ENCODE results near the gene TMED4. TPM values are rescaled to one million over a fixed set of nuclear protein-coding genes. Genes with fewer than 3 reads are reported as not detected.

Gene TMED4
- polyA plus RNA-seq, 1 of the 3 experiments (the other 2 are of a cell fraction): 145 TPM

- no peak for DNase-seq
- ChIA-PET POLR2A (interaction anchor here (3.3 kb wide), 1 partner anchor 76 kb away, joined by 12 read pairs; the partner anchor contains the start of gene NUDCD3), CTCF (interaction anchor here (1.0 to 7.2 kb wide), 14 partner anchors 11 to 545 kb away, joined by 3 to 98 read pairs (median 10); partner anchors contain the start of genes DDX56, NPC1L1, NUDCD3 and TBRG4)
- Histone ChIP-seq H3K27me3 (ENCODE audit: insufficient read depth) (no peaks in the 10 kb centered on the region), H3K9me2 (no peaks in the 10 kb centered on the region), H3K36me3 (replicated peaks in 1 of 2; ENCODE audit: control insufficient read depth in 1 of 2, insufficient read depth in 2 of 2, low read length in 1 of 2) (peaks cover 46 to 74% of the 10 kb centered on the region in 2 experiments), H3K4me3 (ENCODE audit: low read depth in 2 of 2, low read length in 1 of 2) (no peak overlapping the region), H2AFZ (ENCODE audit: low read depth) (no peak overlapping the region), H3F3A (replicated peaks; ENCODE audit: insufficient read depth) (peaks cover 8% of the 10 kb centered on the region), H3K4me2 (no peak overlapping the region), H3K4me1 (ENCODE audit: control insufficient read depth in 1 of 2, insufficient read depth in 2 of 2, low read depth in 1 of 2, low read length in 1 of 2) (peaks cover 4 to 5% of the 10 kb centered on the region in 2 experiments; a peak in 2 of 4 replicates), H4K20me1 (ENCODE audit: insufficient read depth) (peaks cover 10% of the 10 kb centered on the region), H3K9ac (no peak overlapping the region), H3K9me3 (no peaks in the 10 kb centered on the region), H3K79me2 (ENCODE audit: insufficient read depth) (peaks cover 17% of the 10 kb centered on the region), H3K27ac (ENCODE audit: low read depth in 2 of 2, low read length in 1 of 2) (no peak overlapping the region)
- 95% methylated on average over 5 of the region's 5 CpGs for WGBS (ENCODE audit: low lambda C conversion rate)
- TF ChIP-seq ELF1 (IDR thresholded peaks at IDR 0.05) (no peak), RCOR1 (IDR thresholded peaks at IDR 0.05; ENCODE audit: low read length) (no peak), NRF1 (IDR thresholded peaks at IDR 0.05; ENCODE audit: low read depth, low read length) (no peak), FOXM1 (IDR thresholded peaks at IDR 0.05; ENCODE audit: low read depth) (no peak), YY1 (IDR thresholded peaks at IDR 0.05; ENCODE audit: low read depth) (no peak), CTCF (IDR thresholded peaks at IDR 0.05) (no peak)
These were observed 15.4 kb downstream of the TMED4 start for GRCh38 chr7:44566680-44567079.

- Histone ChIP-seq H2AFZ (ENCODE audit: low read depth) (no peak overlapping the region), H3K36me3 (replicated peaks in 1 of 2; ENCODE audit: control insufficient read depth in 1 of 2, insufficient read depth in 2 of 2, low read length in 1 of 2) (peaks cover 39 to 68% of the 10 kb centered on the region in 2 experiments), H3K9ac (no peak overlapping the region), H4K20me1 (ENCODE audit: insufficient read depth) (peaks cover 10% of the 10 kb centered on the region), H3K4me1 (ENCODE audit: control insufficient read depth in 1 of 2, insufficient read depth in 2 of 2, low read depth in 1 of 2, low read length in 1 of 2) (peaks cover 4 to 5% of the 10 kb centered on the region in 2 experiments; a peak in 2 of 4 replicates), H3K27ac (ENCODE audit: low read depth in 2 of 2, low read length in 1 of 2) (no peak overlapping the region), H3K9me2 (no peaks in the 10 kb centered on the region), H3K4me2 (no peak overlapping the region), H3K9me3 (no peaks in the 10 kb centered on the region), H3K27me3 (ENCODE audit: insufficient read depth) (no peaks in the 10 kb centered on the region), H3F3A (replicated peaks; ENCODE audit: insufficient read depth) (peaks cover 8% of the 10 kb centered on the region), H3K79me2 (ENCODE audit: insufficient read depth) (peaks cover 10% of the 10 kb centered on the region; the same call in 1 of the 2 replicates), H3K4me3 (ENCODE audit: low read depth in 2 of 2, low read length in 1 of 2) (no peak overlapping the region; a peak in 1 of 4 replicates)
- no peak for DNase-seq
- ChIA-PET CTCF (interaction anchor here (0.5 to 7.2 kb wide), 62 partner anchors 10 to 572 kb away, joined by 3 to 98 read pairs (median 4); partner anchors contain the start of genes DDX56, H2AZ2, NPC1L1 and NUDCD3), POLR2A (interaction anchor here (1.2 to 3.3 kb wide), 4 partner anchors 8 to 365 kb away, joined by 3 to 12 read pairs (median 8); partner anchors contain the start of genes DDX56, NUDCD3 and YKT6)
- WGBS (ENCODE audit: low lambda C conversion rate): 89% methylated on average over 16 of the region's 16 CpGs
- no peak for TF ChIP-seq ELF1 (IDR thresholded peaks at IDR 0.05)
- TF ChIP-seq CTCF (IDR thresholded peaks at IDR 0.05): no peak
- TF ChIP-seq MEF2A (IDR thresholded peaks at IDR 0.05; ENCODE audit: borderline replicate concordance, low read depth): no peak
- no peak for TF ChIP-seq RAD21 (IDR thresholded peaks at IDR 0.05; ENCODE audit: low read length)
- no peak for TF ChIP-seq FOSL2 (IDR thresholded peaks at IDR 0.05; ENCODE audit: borderline replicate concordance, low read depth)
- TF ChIP-seq SIN3A (IDR thresholded peaks at IDR 0.05; ENCODE audit: borderline replicate concordance, low read depth, low read length): no peak
- TF ChIP-seq, protein P1, sequence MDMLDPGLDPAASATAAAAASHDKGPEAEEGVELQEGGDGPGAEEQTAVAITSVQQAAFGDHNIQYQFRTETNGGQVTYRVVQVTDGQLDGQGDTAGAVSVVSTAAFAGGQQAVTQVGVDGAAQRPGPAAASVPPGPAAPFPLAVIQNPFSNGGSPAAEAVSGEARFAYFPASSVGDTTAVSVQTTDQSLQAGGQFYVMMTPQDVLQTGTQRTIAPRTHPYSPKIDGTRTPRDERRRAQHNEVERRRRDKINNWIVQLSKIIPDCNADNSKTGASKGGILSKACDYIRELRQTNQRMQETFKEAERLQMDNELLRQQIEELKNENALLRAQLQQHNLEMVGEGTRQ (IDR thresholded peaks at IDR 0.05; ENCODE audit: borderline replicate concordance, low read depth, low read length): no peak
- TF ChIP-seq REST (IDR thresholded peaks at IDR 0.05; ENCODE audit: low read depth, low read length): no peak
- TF ChIP-seq MXI1 (IDR thresholded peaks at IDR 0.05; ENCODE audit: low read depth, low read length): no peak
- TF ChIP-seq EZH2phosphoT487 (IDR thresholded peaks at IDR 0.05; ENCODE audit: borderline replicate concordance, low read depth): no peak
- TF ChIP-seq TEAD4 (IDR thresholded peaks at IDR 0.05; ENCODE audit: borderline replicate concordance, insufficient read depth): no peak
- TF ChIP-seq GATA2 (CRISPR knock-in tag; IDR thresholded peaks at IDR 0.05): no peak
- no peak for TF ChIP-seq FOXM1 (IDR thresholded peaks at IDR 0.05; ENCODE audit: low read depth)
These were observed 16.1 kb downstream of the TMED4 start for GRCh38 chr7:44565795-44566559.

Data from SK-N-SH (cell line).